ENCODE data around the gene COX6A1.
A peak's percentile ranks its signal among the peaks of the same experiment; 100 is the strongest.
"Not testable (repeated sequence)": the region's sequence is repeated elsewhere in the genome, so short reads cannot be mapped to it uniquely, and the experiment has no call there.

Gene COX6A1

GRCh38 chr12:120428597-120429229 is 9.2 kb upstream of the COX6A1 start:
- DNase-seq: no peak

DNA sequence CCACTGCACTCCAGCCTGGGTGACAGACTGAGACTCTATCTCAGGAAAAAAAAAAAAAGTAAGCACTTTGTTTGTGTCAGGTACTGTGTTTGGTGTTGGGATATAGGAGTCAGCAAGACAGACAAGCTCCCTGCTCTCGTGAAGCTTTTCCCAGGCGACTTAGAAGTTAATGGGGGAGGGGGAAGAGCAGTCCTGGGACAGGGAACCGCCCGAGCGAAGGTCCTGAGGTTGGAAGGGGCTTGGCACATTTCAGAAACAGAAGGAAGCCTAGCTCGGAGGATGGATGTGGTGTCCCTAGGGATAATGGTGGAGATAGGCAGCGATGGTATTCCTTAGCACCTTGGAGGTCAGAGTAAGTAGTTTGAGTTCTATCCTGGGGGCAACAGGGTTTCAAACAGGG is 8.5 kb upstream of the COX6A1 start:
- no peak for DNase-seq

DNA sequence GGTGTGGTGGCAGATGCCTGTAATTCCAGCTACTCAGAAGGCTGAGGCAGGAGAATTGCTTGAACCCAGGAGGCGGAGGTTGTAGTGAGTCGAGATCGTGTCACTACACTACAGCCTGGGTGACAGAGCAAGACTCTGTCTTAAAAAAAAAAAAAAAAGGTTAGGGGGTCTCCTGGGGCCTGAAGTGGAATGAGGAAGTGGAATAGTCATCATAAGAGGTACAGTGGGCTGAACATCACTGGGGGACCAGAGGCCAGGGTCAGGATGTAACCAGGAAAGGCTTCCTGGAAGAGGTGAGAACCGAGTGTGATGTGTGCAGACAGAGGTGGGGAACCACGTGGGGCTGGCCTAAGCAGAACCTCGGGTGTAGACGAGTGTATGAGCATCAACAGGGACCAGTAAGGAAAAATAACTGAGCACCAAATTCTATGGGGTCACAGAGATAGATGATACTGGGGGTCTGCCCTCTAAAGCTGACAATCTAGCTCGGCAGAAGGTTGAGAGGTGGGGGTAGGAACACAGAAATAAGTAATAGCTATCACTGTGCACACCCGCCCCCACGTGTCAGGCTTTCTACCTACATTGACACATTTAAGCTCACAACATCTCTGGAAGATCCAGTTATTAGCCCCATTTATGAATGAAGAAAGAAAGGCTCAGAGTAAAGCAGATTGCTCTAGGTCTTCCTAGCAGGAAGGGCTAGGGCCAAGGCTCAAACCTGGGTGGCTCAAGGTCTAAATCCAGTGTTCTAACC is 5.0 kb upstream of the COX6A1 start:
- DNase-seq: no peak

DNA sequence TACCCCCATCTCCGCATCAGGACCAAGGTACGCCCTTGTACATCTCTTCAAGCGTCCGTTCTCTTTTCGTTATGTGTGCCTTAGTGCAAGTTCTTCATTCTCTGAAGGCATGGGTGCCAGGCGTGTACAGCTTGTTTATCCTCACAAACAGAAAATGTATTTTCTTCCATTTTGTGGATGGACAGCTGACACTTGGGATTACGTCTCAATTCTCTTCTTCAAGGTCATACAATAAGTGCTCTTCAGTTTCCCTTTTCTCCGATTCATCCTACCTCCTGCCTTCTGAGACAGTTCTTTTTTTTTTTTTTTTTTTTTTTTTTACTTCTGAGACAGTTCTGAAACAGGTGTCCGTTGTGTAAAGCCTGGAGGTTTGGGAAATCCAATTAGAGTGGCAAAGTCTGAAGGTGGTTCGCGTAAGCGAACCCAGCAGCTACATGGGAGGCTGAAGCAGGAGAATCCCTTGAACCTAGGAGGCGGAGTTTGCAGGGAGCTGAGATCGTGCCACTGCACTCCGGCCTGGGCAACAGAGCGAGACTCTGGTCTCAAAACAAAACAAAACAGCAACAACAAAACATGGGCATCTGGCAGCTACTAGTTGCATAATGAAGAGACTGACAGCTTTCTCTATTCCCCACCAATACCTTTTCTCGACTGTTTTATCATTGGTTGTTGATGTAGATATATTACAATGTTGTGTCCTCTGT is 734 bp downstream of the COX6A1 start:
- DNase-seq: no peak

DNA sequence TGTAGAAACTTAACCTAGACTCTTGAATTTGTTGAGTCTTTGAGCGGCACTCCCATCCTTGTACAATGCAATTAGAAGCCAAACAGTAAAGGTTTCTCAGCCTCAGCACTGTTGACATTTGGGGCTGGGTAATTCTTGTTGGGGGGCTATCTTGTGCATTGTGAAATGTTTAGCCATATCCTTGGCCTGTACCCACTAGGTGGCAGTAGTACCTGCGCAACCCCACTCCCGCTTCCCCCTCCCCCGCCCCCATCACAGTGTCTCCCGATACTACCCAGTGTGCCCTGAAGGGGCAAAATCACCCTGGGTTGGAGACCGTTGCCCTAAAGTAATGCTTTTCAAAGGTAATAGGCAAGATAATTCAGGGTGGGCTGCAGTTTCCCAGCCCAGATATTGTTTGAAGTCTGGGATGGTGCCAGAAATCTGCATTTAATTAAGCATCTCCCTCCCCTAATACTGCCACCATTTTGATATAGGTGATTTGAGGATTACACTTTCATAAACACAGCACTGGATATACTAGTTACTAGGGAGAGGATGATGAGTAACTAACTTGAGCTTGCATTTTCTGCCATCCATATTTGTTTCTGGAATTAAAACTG is 1.8 kb downstream of the COX6A1 start:
- DNase-seq: peak; percentile 37

- DNase-seq: no peak
Measured at GRCh38 chr12:120444676-120445075, 6.8 kb downstream of the COX6A1 start.

DNA sequence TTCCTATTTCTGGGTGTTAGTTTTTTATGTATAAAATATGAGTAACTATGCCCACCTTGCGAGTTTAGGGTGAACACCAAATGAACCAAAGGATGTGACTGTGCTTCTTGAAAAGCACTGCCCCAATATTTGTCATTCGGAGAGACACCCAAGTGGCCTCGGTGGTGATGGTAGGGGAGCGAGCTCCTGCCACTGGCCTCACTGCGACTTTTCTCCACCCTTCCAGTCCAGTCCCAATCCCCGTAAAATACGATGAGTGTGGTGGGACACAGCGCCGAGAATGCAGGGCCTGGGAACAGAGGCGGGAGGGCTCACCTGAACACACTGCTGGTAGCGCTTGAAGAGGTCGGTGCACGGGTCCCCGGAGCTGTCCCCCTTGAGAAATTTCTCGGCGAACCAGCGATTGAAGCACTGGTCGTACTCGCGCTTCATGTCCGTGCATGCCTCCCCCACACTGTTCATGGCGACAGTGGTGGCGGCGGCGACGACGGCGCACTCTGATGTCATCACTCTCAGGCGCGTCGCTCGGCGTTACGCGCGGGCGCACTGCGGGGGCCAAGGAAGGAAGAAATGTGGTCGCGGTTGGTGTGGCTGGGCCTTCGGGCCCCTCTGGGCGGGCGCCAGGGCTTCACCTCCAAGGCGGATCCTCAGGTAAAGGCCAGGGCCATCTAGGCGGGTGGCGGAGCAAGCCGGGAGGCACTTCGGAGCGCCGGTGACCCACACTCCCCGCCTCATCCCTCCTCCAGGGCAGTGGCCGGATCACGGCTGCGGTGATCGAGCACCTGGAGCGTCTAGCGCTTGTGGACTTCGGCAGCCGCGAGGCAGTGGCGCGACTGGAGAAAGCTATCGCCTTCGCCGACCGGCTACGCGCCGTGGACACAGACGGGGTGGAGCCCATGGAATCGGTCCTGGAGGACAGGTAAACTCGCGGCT is 8.3 kb downstream of the COX6A1 start, which contains the start of the genes GATC and TRIAP1:
Gene GATC, plus strand, starts transcription at position 534 of the 933 bp plus-strand sequence. Its CDS starts 37 bp downstream, at position 571.
Gene TRIAP1, minus strand, starts transcription at position 474 of the 933 bp plus-strand sequence. Its CDS starts 12 bp downstream, at position 462.
- DNase-seq: peak; percentile 67

- DNase-seq: not testable (repeated sequence)
Measured at GRCh38 chr12:120446844-120447178, 8.9 kb downstream of the COX6A1 start.

DNA sequence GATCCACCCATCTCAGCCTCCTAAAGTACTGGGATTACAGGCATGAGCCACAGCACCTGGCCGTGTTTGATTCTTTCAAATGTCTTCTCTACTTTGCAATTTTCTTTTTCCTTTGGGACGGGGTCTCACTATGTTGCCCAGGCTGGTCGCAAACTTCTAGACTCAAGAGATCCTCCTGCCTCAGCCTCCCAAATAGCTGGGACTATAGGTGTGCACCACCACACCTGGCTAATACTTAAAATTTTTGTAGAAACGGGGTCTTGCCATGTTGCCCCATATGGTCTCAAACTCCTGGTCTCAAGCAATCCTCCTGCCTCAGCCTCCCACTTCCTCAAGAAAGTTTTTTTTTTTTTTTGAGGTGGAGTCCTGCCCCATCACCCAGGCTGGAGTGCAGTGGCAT is 10.1 kb downstream of the COX6A1 start:
- DNase-seq: no peak

- not testable (repeated sequence) for DNase-seq
Measured at GRCh38 chr12:120452524-120452923, 14.6 kb downstream of the COX6A1 start.

DNA sequence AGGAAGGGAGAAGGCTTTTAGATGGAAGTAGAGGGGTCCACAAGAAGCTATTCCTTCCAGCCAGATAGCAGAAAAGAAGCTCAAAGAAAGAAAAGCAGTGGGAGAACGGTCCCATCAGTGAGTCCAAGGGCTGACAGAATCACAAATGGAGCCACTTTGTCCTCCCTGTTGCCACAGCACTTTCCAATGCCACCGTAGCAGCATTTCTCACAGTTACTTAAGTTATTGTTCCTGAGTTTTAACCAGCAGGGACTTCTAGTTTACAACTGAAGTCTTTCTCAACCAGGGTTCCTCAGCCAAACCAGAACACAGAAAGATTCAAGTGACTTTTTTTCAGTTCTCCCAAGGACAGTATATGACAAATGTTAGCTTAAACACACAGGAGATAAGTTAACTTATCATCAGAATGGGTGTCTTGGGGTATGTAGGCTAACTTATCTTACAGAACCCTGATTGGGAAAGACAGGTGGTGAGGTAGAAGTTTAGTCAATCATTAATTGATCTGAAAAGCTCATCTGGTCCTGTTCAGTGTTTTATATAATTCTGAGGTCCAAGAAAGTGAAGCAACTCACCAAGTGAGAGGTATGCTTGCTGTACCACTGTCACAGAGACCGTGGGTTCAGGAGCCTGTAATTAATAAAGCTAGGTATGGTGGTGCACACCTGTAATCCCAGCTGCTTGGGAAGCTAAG is 15.3 kb downstream of the COX6A1 start:
- no peak for DNase-seq

DNA sequence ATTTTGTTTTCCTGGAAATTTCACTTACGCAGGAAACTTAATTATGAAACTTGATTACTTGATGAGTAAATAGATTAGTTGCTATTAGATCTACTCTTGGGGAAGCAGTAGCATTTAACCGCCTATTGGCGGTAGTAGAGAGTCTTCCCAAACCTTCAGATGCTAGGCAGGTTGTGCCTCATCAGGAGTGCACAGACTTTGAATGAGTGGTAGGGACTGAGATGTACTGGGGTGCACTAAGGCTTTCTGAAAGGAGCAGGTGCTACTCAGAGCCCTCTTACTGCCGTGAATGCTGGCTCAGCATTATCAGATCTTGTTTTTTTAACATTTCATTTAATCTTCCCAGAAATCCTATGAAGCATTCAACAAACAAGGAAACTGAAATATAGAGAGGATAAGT is 16.1 kb downstream of the COX6A1 start:
- DNase-seq: no peak

DNA sequence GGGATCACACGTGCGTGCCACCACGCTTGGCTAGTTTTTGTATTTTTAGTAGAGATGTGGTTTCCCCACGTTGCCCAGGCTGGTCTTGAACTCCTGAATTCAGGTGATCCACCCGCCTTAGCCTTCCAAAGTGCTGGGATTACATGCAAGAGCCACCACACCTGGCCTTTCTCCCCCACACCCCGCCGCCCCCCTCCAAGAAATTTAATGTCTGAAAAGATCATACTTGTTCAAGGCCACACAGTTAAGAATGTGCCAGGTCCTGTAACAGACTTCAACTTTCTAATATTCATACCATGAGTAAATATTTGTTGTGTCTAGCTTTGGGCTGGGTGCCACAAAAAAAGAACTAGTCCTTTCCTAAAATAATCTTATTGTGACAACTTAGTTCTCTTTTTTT is 17.4 kb downstream of the COX6A1 start:
- DNase-seq: no peak

- no peak for DNase-seq
Measured at GRCh38 chr12:120457133-120457532, 19.2 kb downstream of the COX6A1 start.

DNA sequence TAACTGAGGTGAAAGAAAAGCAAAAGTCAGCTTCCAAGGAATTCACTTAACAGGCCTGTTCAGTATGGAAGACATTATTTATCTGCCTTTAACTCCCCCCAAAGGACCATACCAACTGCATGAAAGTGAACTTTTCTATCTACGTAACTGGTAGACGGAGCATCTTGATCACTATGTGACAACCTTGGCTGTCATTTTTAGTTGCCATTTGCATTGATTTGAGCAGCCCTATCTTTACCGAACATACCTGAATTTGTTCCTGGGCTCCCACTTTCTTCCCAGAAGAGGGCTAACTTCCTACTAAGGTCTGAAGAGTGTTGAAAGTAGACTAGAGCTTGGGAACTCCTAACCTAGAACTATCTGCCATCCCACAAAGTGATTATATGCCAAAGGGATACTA is 22.2 kb downstream of the COX6A1 start:
- DNase-seq: no peak

GRCh38 chr12:120462099-120462640 is 24.3 kb downstream of the COX6A1 start:
- DNase-seq: no peak

DNA sequence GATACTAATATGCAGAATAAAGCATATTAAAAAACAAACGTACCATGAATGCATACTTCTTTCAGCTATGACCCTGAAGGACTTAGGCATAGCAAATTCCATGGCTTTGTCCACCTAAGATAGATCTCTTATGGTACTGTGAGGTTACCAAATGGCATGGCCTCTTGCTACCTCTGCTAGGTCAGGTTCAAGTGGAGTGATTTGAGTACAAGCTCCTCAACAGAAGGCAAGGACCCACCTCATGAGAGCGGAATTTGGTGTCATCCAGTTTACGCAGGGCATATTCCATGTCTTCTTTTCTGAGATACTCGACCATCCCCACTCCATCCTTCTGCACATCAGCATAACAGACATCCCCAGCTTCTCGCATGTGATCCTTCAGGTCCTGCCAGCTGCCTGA is 25.8 kb downstream of the COX6A1 start:
- no peak for DNase-seq

GRCh38 chr12:120465756-120466155 is 27.8 kb downstream of the COX6A1 start:
- DNase-seq: no peak

DNA sequence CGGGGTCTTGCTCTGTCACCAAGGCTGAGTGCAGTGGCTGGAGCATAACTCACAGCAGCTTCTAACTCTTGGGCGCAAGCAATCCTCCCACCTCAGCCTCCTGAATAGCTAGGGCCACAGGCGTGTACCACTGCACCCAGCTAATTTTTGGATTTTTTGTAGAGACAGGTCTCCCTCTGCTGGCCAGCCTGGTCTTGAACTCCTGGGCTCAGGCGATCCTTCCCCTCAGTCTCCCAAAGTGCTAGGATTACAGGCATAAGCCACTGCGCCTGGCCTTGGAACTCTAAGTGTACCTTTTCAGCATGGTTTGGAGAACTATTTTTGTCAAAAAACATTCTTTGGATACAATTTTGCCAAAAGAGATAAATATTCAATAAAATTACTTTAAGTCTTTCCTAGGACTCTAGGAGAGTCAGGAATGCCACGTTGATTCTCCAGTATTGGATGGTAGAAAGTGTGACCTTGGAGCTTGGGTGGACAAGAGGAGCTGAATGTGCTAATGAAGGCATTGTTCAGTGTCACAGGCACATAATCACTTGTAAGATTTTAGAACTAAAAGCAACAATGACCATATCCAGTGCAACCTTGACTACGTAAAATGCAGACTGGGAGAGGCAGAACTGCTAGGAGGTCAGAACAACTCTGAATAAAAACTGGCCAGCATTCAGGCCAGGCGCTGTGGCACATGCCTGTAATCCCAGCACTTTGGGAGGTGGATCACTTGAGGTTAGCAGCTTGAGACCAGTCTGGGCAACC is 28.8 kb downstream of the COX6A1 start:
- no peak for DNase-seq

DNA sequence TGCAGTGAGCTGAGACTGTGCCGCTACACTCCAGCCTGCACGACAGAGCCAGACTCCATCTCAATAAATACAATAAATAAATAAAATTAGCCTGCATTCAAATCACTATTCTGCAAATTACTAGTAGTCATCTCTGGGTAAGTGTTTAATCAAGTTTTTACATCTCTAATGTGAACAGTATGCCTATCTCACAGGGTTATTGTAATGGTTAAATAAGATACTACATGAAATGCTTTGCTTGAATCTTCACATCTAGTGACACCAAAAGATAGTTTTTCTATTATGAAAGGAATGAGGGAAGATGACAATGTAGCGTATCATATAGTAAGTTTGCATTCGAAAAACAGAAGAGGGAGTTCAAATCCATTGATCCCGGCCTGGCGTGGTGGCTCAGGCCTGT is 29.5 kb downstream of the COX6A1 start:
- no peak for DNase-seq

Measured in NCI-H748 treated with DMSO at 0.1 percent for 48 hours (cell line).